Loucy (cell line): ENCODE results near the gene MAPKAP1.

Experiments
- H2AFZ ChIP-seq: fragments of 200-600 bp; sonication (generic); 2 replicates; pipeline ENCODE4 v1.6.0; 2016; ENCODE audit warnings: antibody characterized with exemption, mild to moderate bottlenecking, low read length, moderate library complexity
- H3F3A ChIP-seq: fragments of 200-600 bp; 2 replicates; pipeline ENCODE4 v1.6.0; 2016; ENCODE audit warnings: antibody characterized with exemption, low read depth, mild to moderate bottlenecking
- H3K27me3 ChIP-seq: fragments of 200-600 bp; sonication (generic); 2 replicates; pipeline ENCODE4 v1.6.1; 2014; ENCODE audit warnings: low read length, mild to moderate bottlenecking; ENCODE audit not compliant: insufficient read depth, poor library complexity, severe bottlenecking
- H3K36me3 ChIP-seq: fragments of 200-600 bp; sonication (generic); 2 replicates; pipeline ENCODE4 v1.6.1; 2016; ENCODE audit warnings: low read length; ENCODE audit not compliant: insufficient read depth
- H3K4me1 ChIP-seq: fragments of 200-600 bp; sonication (generic); 2 replicates; pipeline ENCODE4 v1.5.1; 2014; ENCODE audit warnings: low read length, mild to moderate bottlenecking; ENCODE audit not compliant: insufficient read depth, poor library complexity, severe bottlenecking
- H3K4me2 ChIP-seq: fragments of 200-600 bp; sonication (generic); 2 replicates; pipeline ENCODE4 v1.6.0; 2014; ENCODE audit warnings: antibody characterized with exemption, low read length, low read depth, mild to moderate bottlenecking; ENCODE audit not compliant: poor library complexity, severe bottlenecking
- H3K4me3 ChIP-seq: fragments of 200-600 bp; sonication (generic); 2 replicates; pipeline ENCODE4 v1.5.1; 2014; ENCODE audit warnings: low read length, mild to moderate bottlenecking, mixed read lengths; ENCODE audit not compliant: poor library complexity, severe bottlenecking
- H3K79me2 ChIP-seq: fragments of 200-600 bp; sonication (generic); 2 replicates; pipeline ENCODE4 v1.6.1; 2014; ENCODE audit warnings: low read length; ENCODE audit not compliant: insufficient read depth
- H3K9ac ChIP-seq: fragments of 200-600 bp; sonication (generic); 2 replicates; pipeline ENCODE4 v1.6.0; 2014; ENCODE audit warnings: mild to moderate bottlenecking, low read depth, low read length, moderate library complexity; ENCODE audit not compliant: poor library complexity, severe bottlenecking
- H3K9me2 ChIP-seq: fragments of 200-600 bp; sonication (generic); replicated peaks from 2 replicates; pipeline ENCODE4 v1.6.1; 2016; ENCODE audit warnings: low read depth, low read length, mixed read lengths
- H3K9me3 ChIP-seq: fragments of 200-600 bp; sonication (generic); 2 replicates; pipeline ENCODE4 v1.6.1; 2014; ENCODE audit warnings: mild to moderate bottlenecking, antibody characterized with exemption, low read length, low read depth; ENCODE audit not compliant: insufficient read depth
- H4K20me1 ChIP-seq: fragments of 200-600 bp; sonication (generic); 2 replicates; pipeline ENCODE4 v1.6.0; 2014; ENCODE audit warnings: antibody characterized with exemption, low read length, mild to moderate bottlenecking; ENCODE audit not compliant: insufficient read depth, poor library complexity, severe bottlenecking
- CTCF ChIP-seq: fragments of 200-600 bp; sonication (generic); conservative IDR thresholded peaks from 2 replicates; pipeline ENCODE4 v1.5.1; 2014; ENCODE audit warnings: mild to moderate bottlenecking, antibody characterized with exemption, low read length
- EZH2phosphoT487 ChIP-seq: fragments of 200-600 bp; IDR thresholded peaks from 2 replicates; pipeline ENCODE4 v1.6.1; 2018; ENCODE audit warnings: antibody characterized with exemption, mild to moderate bottlenecking, moderate library complexity, borderline replicate concordance

MAPKAP1 gene

GRCh38 chr9:125514468-125514867, 192.5 kb downstream of the MAPKAP1 start:
- H3K9me3 ChIP-seq, result no peaks in the 10 kb centered on the region
- H3K9me2 ChIP-seq, result no peaks in the 10 kb centered on the region
- H3K79me2 ChIP-seq, result no peaks in the 10 kb centered on the region
- no peak overlapping the region for H2AFZ ChIP-seq
- no peaks in the 10 kb centered on the region for H3K27me3 ChIP-seq
- no peak overlapping the region for H3K4me3 ChIP-seq
- no peaks in the 10 kb centered on the region for H3K4me1 ChIP-seq
- H4K20me1 ChIP-seq, result no peaks in the 10 kb centered on the region
- no peak for TF ChIP-seq EZH2phosphoT487
- no peaks in the 10 kb centered on the region for H3K36me3 ChIP-seq
- H3K9ac ChIP-seq, result no peak overlapping the region
- H3K4me2 ChIP-seq, result no peak overlapping the region
- H3F3A ChIP-seq, result no peaks in the 10 kb centered on the region

GRCh38 chr9:125513668-125514413, 193.2 kb downstream of the MAPKAP1 start:
- Histone ChIP-seq H3K27me3 (no peaks in the 10 kb centered on the region), H3K36me3 (no peaks in the 10 kb centered on the region), H3F3A (no peaks in the 10 kb centered on the region), H3K4me3 (no peak overlapping the region), H3K4me2 (no peak overlapping the region), H3K9ac (no peak overlapping the region), H2AFZ (no peak overlapping the region), H3K79me2 (no peaks in the 10 kb centered on the region), H3K9me3 (no peaks in the 10 kb centered on the region), H3K9me2 (no peaks in the 10 kb centered on the region), H4K20me1 (no peaks in the 10 kb centered on the region), H3K4me1 (no peaks in the 10 kb centered on the region)
- TF ChIP-seq EZH2phosphoT487 (no peak), CTCF (no peak)

- Histone ChIP-seq H3K4me3 (no peak overlapping the region), H3K4me2 (no peak overlapping the region), H3K9me2 (no peaks in the 10 kb centered on the region), H2AFZ (no peak overlapping the region), H3K4me1 (peaks cover 3% of the 10 kb centered on the region), H3K27me3 (no peaks in the 10 kb centered on the region), H3K9me3 (no peaks in the 10 kb centered on the region), H3F3A (no peaks in the 10 kb centered on the region), H3K9ac (no peak overlapping the region), H4K20me1 (no peaks in the 10 kb centered on the region), H3K36me3 (no peaks in the 10 kb centered on the region), H3K79me2 (no peaks in the 10 kb centered on the region)
- no peak for TF ChIP-seq CTCF
- TF ChIP-seq EZH2phosphoT487, result no peak
Measured at GRCh38 chr9:125513303-125513667, 193.7 kb downstream of the MAPKAP1 start.
